Globus pallidus (tissue), 1 donor: ENCODE measurements around the gene MBD5.

Source experiments
- DNase-seq: peaks from one replicate; pipeline ENCODE4 v3.0.0-alpha.2; 2015; ENCODE audit warnings: low spot score

Gene MBD5

DNA sequence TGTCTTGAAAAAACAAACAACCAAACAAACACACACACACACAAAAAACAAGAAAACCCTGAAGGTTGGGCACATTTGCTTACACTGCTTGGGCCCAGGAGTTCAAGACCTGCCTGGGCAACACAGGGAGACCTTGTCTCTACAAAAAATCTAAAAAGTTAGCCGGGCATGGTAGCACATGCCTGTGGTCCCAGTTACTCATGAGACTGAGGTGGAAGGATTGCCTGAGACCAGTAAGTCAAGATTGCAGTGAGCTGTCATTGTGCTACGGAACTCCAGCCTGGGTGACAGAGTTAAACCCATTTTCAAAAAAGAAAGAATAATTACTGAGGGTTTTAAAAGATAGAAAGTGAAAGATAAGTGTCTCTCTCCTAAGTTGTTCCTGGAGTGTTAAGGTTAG is 103.4 kb downstream of the MBD5 start:
- no peak for DNase-seq

DNA sequence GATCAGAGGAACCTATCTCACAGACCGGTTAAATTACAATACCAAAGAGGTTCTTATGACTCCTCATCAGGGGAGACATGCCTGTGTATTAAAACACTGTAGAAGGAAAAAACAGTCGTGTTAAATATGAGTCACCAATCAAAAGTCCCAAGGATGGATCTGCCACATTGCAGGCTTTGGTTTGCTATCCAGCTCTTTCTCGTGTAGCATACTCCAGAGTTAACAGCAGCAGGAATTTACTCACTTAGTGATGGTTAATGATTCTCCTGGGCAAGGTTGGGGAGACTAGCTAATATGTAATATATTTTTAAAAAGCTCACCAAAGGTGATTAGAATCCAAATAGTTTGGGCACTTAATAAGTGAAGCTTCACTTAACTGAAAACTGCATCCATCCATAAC is 109.7 kb downstream of the MBD5 start:
- DNase-seq = no peak

- no peak for DNase-seq
Observed at GRCh38 chr2:148132412-148132811, 111.5 kb downstream of the MBD5 start.

DNA sequence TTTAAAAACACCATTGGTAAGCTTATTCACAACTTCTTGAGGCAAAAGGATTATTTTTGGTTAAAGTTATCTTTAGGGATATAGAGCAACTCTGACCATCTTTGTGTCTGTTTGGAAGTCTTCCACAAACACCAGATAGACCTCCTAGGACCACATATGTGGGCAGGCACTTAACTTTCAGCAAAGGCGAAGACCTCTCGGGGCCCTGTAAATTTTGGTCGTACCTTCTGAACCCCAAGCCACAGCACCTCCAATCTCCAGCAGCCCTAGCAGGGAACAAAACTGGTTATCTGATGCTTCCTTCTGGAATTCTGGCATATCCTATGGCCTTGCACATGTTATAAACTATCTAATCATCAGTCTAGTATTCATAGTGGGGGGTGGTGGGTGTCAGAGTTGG is 114.8 kb downstream of the MBD5 start:
- DNase-seq = no peak

- no peak for DNase-seq
Observed at GRCh38 chr2:148136441-148136840, 115.5 kb downstream of the MBD5 start.

- no peak for DNase-seq
Observed at GRCh38 chr2:148161909-148162435, 141.1 kb downstream of the MBD5 start.

DNA sequence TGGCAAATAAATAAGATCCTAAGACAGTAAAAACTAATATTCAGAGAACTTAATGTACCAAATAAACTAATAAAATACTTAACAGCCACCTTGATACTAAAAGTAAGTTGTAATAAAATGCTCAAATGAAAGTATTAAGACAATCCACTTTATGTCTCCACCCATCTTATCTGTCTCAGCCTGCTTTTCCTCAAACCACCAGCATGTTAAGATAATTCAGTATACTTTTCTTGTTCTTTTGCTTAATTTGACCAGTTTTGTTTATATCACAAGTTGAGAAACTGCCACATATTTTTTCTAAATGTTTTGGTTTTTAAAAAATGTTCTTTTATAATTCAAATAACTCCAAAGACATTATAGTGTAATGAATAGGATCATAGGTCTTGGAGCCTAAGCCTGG is 142.0 kb downstream of the MBD5 start:
- no peak for DNase-seq

GRCh38 chr2:148165975-148166374 is 145.1 kb downstream of the MBD5 start:
- no peak for DNase-seq

GRCh38 chr2:148167241-148167766 is 146.4 kb downstream of the MBD5 start:
- no peak for DNase-seq

DNA sequence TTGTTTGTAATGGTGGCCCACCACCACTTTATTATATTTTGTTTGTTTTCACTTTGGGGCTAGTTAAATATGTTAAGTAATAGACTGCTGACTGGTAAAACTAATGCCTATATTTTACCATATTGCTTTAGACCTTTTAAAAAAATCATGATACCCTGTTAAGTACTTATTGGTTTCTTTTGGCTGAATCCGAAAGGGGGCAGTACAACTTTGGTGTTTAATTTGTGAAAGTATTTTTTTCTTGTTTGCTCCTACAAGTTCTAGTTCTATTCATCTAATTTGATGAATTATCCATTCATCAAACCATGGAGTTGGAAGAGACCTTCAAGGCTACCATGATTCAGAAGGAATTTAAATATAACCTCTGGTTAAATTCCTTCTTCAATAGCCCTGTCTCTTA is 147.0 kb downstream of the MBD5 start:
- no peak for DNase-seq

- no peak for DNase-seq
Observed at GRCh38 chr2:148172131-148172753, 151.4 kb downstream of the MBD5 start.

DNA sequence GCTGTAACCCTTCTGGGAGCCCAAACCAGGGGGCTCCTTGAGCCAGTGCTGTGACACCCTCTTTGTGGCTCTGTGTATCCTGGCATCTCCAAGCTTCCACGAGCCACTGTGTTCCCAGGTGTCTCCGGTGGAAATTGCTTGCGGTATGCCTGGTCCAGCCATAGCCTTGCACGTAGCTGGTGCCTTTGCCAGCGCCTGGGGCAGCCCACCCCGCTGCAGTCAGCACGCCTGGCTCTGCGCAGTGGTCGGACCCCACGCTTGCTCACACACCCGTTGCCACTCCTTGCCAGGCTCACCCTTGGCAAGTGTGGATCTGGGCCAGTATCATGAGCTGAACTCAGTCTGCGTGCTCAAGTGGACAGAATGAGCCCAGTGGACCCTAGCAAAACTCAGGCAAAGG is 152.3 kb downstream of the MBD5 start:
- no peak for DNase-seq

DNA sequence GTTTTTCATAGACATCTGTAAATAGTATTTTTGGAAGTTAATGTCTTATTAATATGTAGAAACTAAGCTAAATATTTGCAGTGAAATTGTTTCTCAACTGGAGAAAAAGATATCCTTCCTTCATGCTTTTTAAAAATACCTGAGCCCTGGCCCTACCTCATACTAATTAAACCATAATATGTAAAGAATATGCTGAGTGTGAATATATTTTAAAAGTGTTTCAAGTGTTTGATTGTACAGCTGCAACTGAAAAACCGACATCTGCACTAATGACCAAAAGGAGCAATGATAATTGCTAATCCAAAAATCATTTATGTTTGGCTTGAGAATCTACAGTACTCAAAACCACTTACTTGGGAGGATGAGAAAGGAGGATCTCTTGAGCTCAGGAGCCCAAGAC is 156.7 kb downstream of the MBD5 start:
- DNase-seq = no peak

DNA sequence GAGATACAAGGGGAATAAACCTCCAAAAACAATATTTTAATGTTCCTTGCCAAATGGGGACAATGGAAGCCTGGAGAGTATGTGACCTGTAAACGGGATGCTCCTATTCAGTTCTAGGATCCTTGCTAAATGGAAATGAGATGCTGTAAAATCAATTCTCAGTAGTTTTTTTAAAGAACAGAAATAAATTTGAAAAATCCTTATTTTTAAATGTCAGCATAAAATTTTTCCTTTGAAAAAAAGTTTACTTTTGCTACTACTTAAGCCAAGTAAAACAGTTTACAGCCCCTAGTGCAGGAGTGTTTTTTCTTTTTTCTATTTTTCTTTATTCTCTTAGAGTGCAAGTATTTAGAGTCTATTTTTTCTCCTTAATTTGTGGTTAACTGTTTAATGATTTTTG is 158.8 kb downstream of the MBD5 start:
- DNase-seq = no peak

- no peak for DNase-seq
Observed at GRCh38 chr2:148184976-148185375, 164.1 kb downstream of the MBD5 start.

- no peak for DNase-seq
Observed at GRCh38 chr2:148194882-148195281, 174.0 kb downstream of the MBD5 start.

GRCh38 chr2:148201075-148202004 is 180.4 kb downstream of the MBD5 start:
- DNase-seq = peak; percentile 24

DNA sequence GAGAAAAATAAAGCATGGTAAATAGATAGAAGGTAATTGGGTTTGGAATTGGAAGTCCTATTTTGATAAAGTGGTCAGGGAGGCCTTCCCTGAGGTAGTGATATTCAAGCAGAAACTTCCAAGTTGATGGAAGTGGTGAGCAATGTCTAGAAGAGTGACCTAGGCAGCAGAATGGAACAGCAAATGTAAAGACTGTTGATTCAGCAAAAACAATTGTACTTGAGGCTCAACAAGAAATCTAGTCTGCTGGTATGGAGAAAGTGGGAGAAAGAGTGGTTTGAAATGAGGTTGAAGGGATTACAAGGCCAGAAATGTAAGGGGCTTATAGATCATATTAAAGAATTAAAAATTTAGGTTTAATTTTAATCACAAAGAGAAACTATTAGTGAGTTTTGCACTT is 181.3 kb downstream of the MBD5 start:
- DNase-seq = no peak

GRCh38 chr2:148207111-148207510 is 186.2 kb downstream of the MBD5 start:
- DNase-seq = no peak

DNA sequence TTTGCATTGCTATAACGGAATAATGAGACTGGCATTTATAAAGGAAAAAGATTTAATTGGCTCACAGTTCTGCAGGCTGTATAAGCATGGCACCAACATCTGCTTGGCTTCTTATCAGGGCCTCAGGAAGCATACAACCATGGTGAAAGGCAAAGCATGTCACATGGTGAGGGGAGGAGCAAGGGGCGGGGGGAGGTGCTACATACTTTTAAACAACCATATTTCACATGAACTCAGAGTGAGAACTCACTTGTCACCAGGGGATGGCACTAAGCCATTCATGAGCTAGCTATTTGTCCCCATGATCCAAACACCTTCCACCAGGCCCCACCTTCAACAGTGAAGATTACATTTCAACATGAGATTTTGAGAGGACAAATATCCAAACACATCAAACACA is 188.7 kb downstream of the MBD5 start:
- no peak for DNase-seq

DNA sequence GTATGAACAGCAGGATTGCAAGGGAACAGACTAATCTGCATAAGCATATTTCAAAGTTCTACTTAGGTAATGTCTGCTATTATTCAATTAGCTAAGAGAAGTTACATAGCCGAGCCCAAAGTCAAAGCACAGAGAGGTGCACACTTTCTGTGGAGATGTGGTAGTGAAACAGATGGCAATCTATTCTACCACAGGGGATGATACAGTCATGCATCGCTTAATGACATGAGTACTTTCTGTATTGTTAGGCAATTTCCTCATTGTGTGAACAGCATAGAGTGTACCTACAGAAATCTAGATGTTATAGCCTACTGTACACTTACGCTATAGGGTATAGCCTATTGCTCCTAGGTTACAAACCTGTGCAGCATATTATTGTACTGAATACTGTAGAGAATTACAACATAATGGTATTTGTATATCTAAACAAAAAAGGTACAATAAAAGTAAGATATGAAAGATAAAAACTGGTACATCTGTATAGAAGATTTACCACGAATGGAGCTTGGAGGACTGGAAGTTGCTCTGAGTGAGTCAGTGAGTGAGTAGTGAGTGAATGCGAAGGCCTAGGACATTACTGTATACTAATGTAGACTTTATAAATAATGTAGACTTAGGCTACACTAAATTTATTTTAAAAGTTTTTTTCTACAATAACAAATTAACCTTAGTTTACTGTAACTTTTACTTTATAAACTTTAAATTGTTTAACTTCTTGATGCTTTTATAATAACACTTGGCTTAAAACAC is 197.6 kb downstream of the MBD5 start:
- no peak for DNase-seq

- DNase-seq = no peak
Observed at GRCh38 chr2:148221166-148221565, 200.3 kb downstream of the MBD5 start.
